HFFc6 (cell line): ENCODE data around the gene MYO1H. TPM values are rescaled to one million over a fixed set of nuclear protein-coding genes. Genes with fewer than 3 reads are reported as not detected.

Experiments
- DNase-seq: peaks from one replicate; pipeline ENCODE4 v3.0.0-alpha.2; 2018
- H3K27ac Mint-ChIP-seq: 2 replicates; pipeline ENCODE4 v1.8.0; 2020; ENCODE audit warnings: mild to moderate bottlenecking, mixed read lengths
- H3K27me3 Mint-ChIP-seq: 2 replicates; pipeline ENCODE4 v1.8.0; 2021; ENCODE audit warnings: mild to moderate bottlenecking, moderate library complexity, mixed read lengths; ENCODE audit not compliant: insufficient read depth
- H3K36me3 Mint-ChIP-seq: 2 replicates; pipeline ENCODE4 v1.8.0; 2021; ENCODE audit warnings: low read depth, mixed read lengths
- H3K4me1 Mint-ChIP-seq: 2 replicates; pipeline ENCODE4 v1.8.0; 2020; ENCODE audit warnings: low read depth, mixed read lengths
- H3K4me3 Mint-ChIP-seq: 2 replicates; pipeline ENCODE4 v1.8.0; 2020; ENCODE audit warnings: mild to moderate bottlenecking, moderate library complexity, mixed read lengths
- H3K9me3 Mint-ChIP-seq: 2 replicates; pipeline ENCODE4 v1.8.0; 2020; ENCODE audit warnings: mild to moderate bottlenecking, mixed read lengths
- CTCF ChIP-seq: fragments of 200-600 bp; sonication (generic); IDR thresholded peaks from 2 replicates; pipeline ENCODE4 v1.5.0; 2021; ENCODE audit warnings: antibody characterized with exemption, mild to moderate bottlenecking
- total RNA-seq, 6 experiments: library from RNA; stranded (reverse); fragmentation: NEBNext Ultra II Directional; extraction: Animal tissue kit (Norgen Biotek cat#: 25700); gene quantifications; 2 replicates in 1 of 6; 3 replicates in 5 of 6; pipeline ENCODE4 v1.2.3, GENCODE V29; 2021

Gene MYO1H
- total RNA-seq, 6 experiments from 2014 or later: not detected

GRCh38 chr12:109458086-109458485 is 110.4 kb downstream of the MYO1H start:
- Mint-ChIP-seq H3K27me3 (peaks cover 4% of the 10 kb centered on the region; the same call in 1 of the 2 replicates), H3K9me3 (no peaks in the 10 kb centered on the region), H3K4me1 (peaks cover 84% of the 10 kb centered on the region), H3K4me3 (peak overlapping the region; percentile 81), H3K36me3 (peaks cover 69% of the 10 kb centered on the region), H3K27ac (peak overlapping the region; percentile 99)
- DNase-seq: peak; percentile 66
- TF ChIP-seq CTCF: no peak

GRCh38 chr12:109458771-109459208 is 111.1 kb downstream of the MYO1H start:
- Mint-ChIP-seq H3K4me3 (peak overlapping the region; percentile 47), H3K9me3 (no peaks in the 10 kb centered on the region), H3K36me3 (peaks cover 67% of the 10 kb centered on the region), H3K4me1 (peaks cover 91% of the 10 kb centered on the region), H3K27ac (peak overlapping the region; percentile 99), H3K27me3 (peaks cover 4% of the 10 kb centered on the region)
- no peak for TF ChIP-seq CTCF
- no peak for DNase-seq

GRCh38 chr12:109459247-109459646 is 111.5 kb downstream of the MYO1H start:
- H3K27me3 Mint-ChIP-seq: peaks cover 4% of the 10 kb centered on the region
- DNase-seq: no peak
- H3K4me1 Mint-ChIP-seq: peaks cover 92% of the 10 kb centered on the region
- no peak for TF ChIP-seq CTCF
- peaks cover 67% of the 10 kb centered on the region for H3K36me3 Mint-ChIP-seq
- H3K4me3 Mint-ChIP-seq: peak overlapping the region; percentile 47
- H3K9me3 Mint-ChIP-seq: no peaks in the 10 kb centered on the region
- peak overlapping the region; percentile 99 for H3K27ac Mint-ChIP-seq

- Mint-ChIP-seq H3K36me3 (peaks cover 75% of the 10 kb centered on the region), H3K9me3 (no peaks in the 10 kb centered on the region), H3K27ac (peak overlapping the region; percentile 99), H3K27me3 (peaks cover 5% of the 10 kb centered on the region), H3K4me1 (peaks cover 99% of the 10 kb centered on the region), H3K4me3 (no peak overlapping the region)
- DNase-seq: no peak
- TF ChIP-seq CTCF: no peak
Observed at GRCh38 chr12:109460538-109460937, 112.8 kb downstream of the MYO1H start.

GRCh38 chr12:109461049-109461845 is 113.5 kb downstream of the MYO1H start:
- peaks cover 99% of the 10 kb centered on the region for H3K4me1 Mint-ChIP-seq
- peak overlapping the region; percentile 99 for H3K27ac Mint-ChIP-seq
- H3K9me3 Mint-ChIP-seq: no peaks in the 10 kb centered on the region
- DNase-seq: no peak
- H3K27me3 Mint-ChIP-seq: peaks cover 5% of the 10 kb centered on the region
- peaks cover 72% of the 10 kb centered on the region for H3K36me3 Mint-ChIP-seq
- H3K4me3 Mint-ChIP-seq: peak overlapping the region; percentile 79
- no peak for TF ChIP-seq CTCF
